Lower lobe of right lung (tissue), 2 donors: ENCODE measurements around the gene SBF1. TPM values are rescaled to one million over a fixed set of nuclear protein-coding genes. Genes with fewer than 3 reads are reported as not detected.

Experiments used
- ATAC-seq, 2 donors: fragments of 200-7000 bp; cut with Tn5 transposase; one replicate each; pipeline ENCODE4 v1.9.1; 2020 to 2022; ENCODE audit warnings: mild to moderate bottlenecking in 2 of 2, moderate library complexity in 2 of 2
- DNase-seq: peaks from one replicate; pipeline ENCODE4 v3.0.0-alpha.2; 2020
- H3K27ac ChIP-seq: fragments of 200-600 bp; one replicate; pipeline ENCODE4 v1.8.0; 2022
- H3K27me3 ChIP-seq: fragments of 200-600 bp; one replicate; pipeline ENCODE4 v1.8.0; 2022; ENCODE audit warnings: low read depth
- H3K36me3 ChIP-seq: fragments of 200-600 bp; one replicate; pipeline ENCODE4 v1.8.0; 2022; ENCODE audit warnings: mild to moderate bottlenecking
- H3K4me1 ChIP-seq: fragments of 200-600 bp; one replicate; pipeline ENCODE4 v1.8.0; 2022
- H3K4me3 ChIP-seq: fragments of 200-600 bp; one replicate; pipeline ENCODE4 v1.8.0; 2022; ENCODE audit warnings: mild to moderate bottlenecking
- H3K9me3 ChIP-seq: fragments of 200-600 bp; one replicate; pipeline ENCODE4 v1.8.0; 2022
- CTCF ChIP-seq: fragments of 200-600 bp; IDR thresholded peaks from one replicate; pipeline ENCODE4 v1.8.0; 2022; ENCODE audit warnings: antibody characterized with exemption, mild to moderate bottlenecking
- intact Hi-C: fragments of 100-400 bp; cut with DNase I; formaldehyde crosslinking; loops from one replicate; pipeline ENCODE4 v1.11.0; 2022
- total RNA-seq: library from RNA; stranded (reverse); fragmentation: NEBNext Ultra II Directional; extraction: Animal tissue kit (Norgen Biotek cat#: 25700); gene quantifications from one replicate; pipeline ENCODE4 v1.2.1, GENCODE V29; 2021
- donor health status: DM: no; HTN: yes; CAD: no; lungs with severe emphysema.

SBF1 gene
- total RNA-seq, 1 donor from 2014 or later = 59.0 TPM

GRCh38 chr22:50470491-50470890 lies 4.3 kb downstream of the SBF1 start:
- DNase-seq (no peak), ATAC-seq (no peak)
- H3K27ac ChIP-seq = peak overlapping the region; percentile 58
- no peak for TF ChIP-seq CTCF
- intact Hi-C loops = no loop called here
- peaks cover 58% of the 10 kb centered on the region for H3K4me1 ChIP-seq
- no peaks in the 10 kb centered on the region for H3K27me3 ChIP-seq
- H3K9me3 ChIP-seq = no peaks in the 10 kb centered on the region
- no peak overlapping the region for H3K4me3 ChIP-seq
- peaks cover 29% of the 10 kb centered on the region for H3K36me3 ChIP-seq

- Histone ChIP-seq H3K27ac (peak overlapping the region; percentile 58), H3K4me3 (no peak overlapping the region), H3K9me3 (no peaks in the 10 kb centered on the region), H3K4me1 (peaks cover 54% of the 10 kb centered on the region), H3K27me3 (no peaks in the 10 kb centered on the region), H3K36me3 (peaks cover 37% of the 10 kb centered on the region)
- no peak for TF ChIP-seq CTCF
- intact Hi-C loops = no loop called here
- ATAC-seq = peak; percentile 57 to 82
- peak; percentile 82 for DNase-seq
These were observed 5.2 kb downstream of the SBF1 start for GRCh38 chr22:50469377-50470305.

- no peak for TF ChIP-seq CTCF
- Histone ChIP-seq H3K27ac (no peak overlapping the region), H3K4me3 (no peak overlapping the region), H3K27me3 (no peaks in the 10 kb centered on the region), H3K4me1 (peaks cover 48% of the 10 kb centered on the region), H3K36me3 (peaks cover 47% of the 10 kb centered on the region), H3K9me3 (no peaks in the 10 kb centered on the region)
- no peak for DNase-seq
- no peak for ATAC-seq
- intact Hi-C loops = no loop called here
These were observed 6.2 kb downstream of the SBF1 start for GRCh38 chr22:50468626-50469025.

GRCh38 chr22:50467773-50468440 lies 6.9 kb downstream of the SBF1 start:
- H3K4me3 ChIP-seq = no peak overlapping the region
- no peaks in the 10 kb centered on the region for H3K9me3 ChIP-seq
- intact Hi-C loops = no loop called here
- no peaks in the 10 kb centered on the region for H3K27me3 ChIP-seq
- no peak overlapping the region for H3K27ac ChIP-seq
- H3K4me1 ChIP-seq = peaks cover 40% of the 10 kb centered on the region
- peaks cover 54% of the 10 kb centered on the region for H3K36me3 ChIP-seq
- TF ChIP-seq CTCF = no peak
- ATAC-seq = no peak
- DNase-seq = no peak

GRCh38 chr22:50467341-50467740 lies 7.5 kb downstream of the SBF1 start:
- no peak for TF ChIP-seq CTCF
- peaks cover 36% of the 10 kb centered on the region for H3K4me1 ChIP-seq
- no peaks in the 10 kb centered on the region for H3K9me3 ChIP-seq
- H3K4me3 ChIP-seq = no peak overlapping the region
- DNase-seq (no peak), ATAC-seq (no peak)
- no peak overlapping the region for H3K27ac ChIP-seq
- H3K27me3 ChIP-seq = no peaks in the 10 kb centered on the region
- intact Hi-C loops = no loop called here
- peaks cover 60% of the 10 kb centered on the region for H3K36me3 ChIP-seq
